ENCODE results near the gene NUP37. TPM values are rescaled to one million over a fixed set of nuclear protein-coding genes. Genes with fewer than 3 reads are reported as not detected.

Gene NUP37
- total RNA-seq, 2 experiments from 2014 or later = 99.1 to 104 TPM

DNA sequence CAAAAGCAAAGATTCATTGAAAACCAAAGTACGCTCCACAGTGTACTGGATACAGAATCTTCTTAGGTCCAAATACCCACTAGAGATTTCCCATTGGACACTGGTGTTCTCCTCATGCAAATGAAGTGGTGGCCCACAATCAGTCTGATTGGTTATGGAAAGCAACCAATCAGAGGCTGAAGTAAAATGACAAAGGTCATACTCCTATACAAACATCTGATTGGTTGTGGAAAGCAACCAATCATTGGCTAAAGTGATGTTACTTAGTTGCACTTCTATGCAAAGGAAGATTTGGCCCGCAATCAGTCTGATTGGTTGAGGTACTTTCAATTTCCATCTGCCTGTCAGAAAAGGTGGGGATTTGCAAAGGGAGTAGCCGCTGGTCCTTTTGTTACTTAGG lies 56.8 kb downstream of the NUP37 start:
- TF ChIP-seq, protein P1, sequence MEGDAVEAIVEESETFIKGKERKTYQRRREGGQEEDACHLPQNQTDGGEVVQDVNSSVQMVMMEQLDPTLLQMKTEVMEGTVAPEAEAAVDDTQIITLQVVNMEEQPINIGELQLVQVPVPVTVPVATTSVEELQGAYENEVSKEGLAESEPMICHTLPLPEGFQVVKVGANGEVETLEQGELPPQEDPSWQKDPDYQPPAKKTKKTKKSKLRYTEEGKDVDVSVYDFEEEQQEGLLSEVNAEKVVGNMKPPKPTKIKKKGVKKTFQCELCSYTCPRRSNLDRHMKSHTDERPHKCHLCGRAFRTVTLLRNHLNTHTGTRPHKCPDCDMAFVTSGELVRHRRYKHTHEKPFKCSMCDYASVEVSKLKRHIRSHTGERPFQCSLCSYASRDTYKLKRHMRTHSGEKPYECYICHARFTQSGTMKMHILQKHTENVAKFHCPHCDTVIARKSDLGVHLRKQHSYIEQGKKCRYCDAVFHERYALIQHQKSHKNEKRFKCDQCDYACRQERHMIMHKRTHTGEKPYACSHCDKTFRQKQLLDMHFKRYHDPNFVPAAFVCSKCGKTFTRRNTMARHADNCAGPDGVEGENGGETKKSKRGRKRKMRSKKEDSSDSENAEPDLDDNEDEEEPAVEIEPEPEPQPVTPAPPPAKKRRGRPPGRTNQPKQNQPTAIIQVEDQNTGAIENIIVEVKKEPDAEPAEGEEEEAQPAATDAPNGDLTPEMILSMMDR (IDR thresholded peaks at IDR 0.05) = no peak
- no peak overlapping the region for H3K4me3 Mint-ChIP-seq
- intact Hi-C loops (cut with micrococcal nuclease) = no loop called here
- ChIA-PET POLR2A (no interaction called here), CTCF (no interaction called here)
- peaks cover 2% of the 10 kb centered on the region for H3K27me3 Mint-ChIP-seq
- no peak overlapping the region for H3K27ac Mint-ChIP-seq
- peaks cover 25% of the 10 kb centered on the region for H3K4me1 Mint-ChIP-seq (ENCODE audit: low read depth)
- DNase-seq (no peak), ATAC-seq (no peak)
- no peaks in the 10 kb centered on the region for H3K9me3 Mint-ChIP-seq
- H3K36me3 Mint-ChIP-seq (ENCODE audit: low read depth) = peaks cover 18% of the 10 kb centered on the region

DNA sequence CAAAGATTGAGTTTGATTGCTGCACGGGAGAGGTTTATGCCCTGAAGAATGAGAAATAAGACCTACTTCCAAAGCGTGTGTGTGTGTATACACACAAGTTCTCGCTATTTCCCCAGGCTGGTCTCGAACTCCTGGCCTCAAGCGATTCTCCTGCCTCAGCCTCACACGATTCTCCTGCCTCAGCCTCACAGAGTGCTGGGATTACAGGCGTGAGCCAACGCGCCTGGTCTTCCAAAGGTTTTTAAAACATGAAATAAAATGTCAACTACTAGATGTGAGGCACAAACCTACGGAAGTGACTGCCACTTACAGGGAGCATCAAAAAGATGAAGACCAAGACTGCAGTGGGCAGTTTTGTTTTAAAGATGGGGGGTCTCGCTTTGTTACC lies 57.5 kb downstream of the NUP37 start:
- H3K4me3 Mint-ChIP-seq = peak overlapping the region; percentile 88
- H3K27me3 Mint-ChIP-seq = peaks cover 2% of the 10 kb centered on the region
- H3K4me1 Mint-ChIP-seq (ENCODE audit: low read depth) = peaks cover 30% of the 10 kb centered on the region
- DNase-seq (no peak), ATAC-seq (no peak)
- H3K36me3 Mint-ChIP-seq (ENCODE audit: low read depth) = peaks cover 24% of the 10 kb centered on the region
- H3K9me3 Mint-ChIP-seq = no peaks in the 10 kb centered on the region
- peak overlapping the region; percentile 97 for H3K27ac Mint-ChIP-seq
- CTCF ChIA-PET = no interaction called here
- POLR2A ChIA-PET = interaction anchor here (0.9 kb wide), 1 partner anchor 10 kb away, joined by 3 read pairs; no protein-coding TSS in a partner anchor
- TF ChIP-seq, protein P1 (IDR thresholded peaks at IDR 0.05) = no peak
- intact Hi-C loops (cut with micrococcal nuclease) = no loop called here

DNA sequence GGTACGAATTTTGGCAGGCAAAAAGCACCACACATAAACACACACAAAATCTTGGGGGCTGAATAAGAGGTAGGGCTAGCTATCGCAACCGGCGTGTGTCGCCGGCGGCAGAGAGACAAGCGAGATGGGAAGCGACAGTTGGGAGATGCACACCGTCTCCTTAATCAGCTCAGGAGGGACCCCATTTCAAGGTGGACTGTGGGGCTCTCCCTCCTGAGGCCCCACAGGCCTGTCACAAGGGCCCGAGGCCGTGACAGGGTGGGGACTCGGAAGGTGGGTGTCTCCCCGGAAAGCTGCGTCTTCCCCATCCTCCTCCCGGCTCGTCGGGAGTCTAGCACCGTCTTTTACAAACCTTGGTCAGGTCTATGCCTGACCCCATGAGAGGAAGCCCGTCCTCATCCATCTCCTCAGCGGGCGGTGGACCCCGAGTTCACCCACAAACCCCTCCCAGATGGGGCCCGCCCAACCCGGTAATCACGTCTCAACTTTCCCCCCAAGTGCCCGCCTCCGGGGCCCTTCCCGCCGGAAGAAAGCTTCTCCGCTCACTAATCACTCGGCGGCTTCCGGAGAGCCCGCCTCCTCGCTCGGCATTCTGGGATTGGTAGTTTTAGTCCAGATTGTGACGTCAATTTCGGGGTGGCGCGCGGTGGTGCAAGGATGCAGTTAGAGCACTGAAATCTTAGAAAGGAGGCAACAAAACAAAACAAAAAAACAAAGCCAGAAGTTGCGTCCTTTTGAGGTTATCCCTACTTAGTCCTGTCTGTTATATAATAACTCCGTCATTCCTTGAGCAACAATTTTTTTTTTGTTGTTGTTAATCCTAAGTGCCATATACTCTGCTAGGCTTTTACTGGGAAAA lies 58.1 kb downstream of the NUP37 start, which contains the start of gene WASHC3:
WASHC3 (minus strand) TSS at position 432 of the 859 bp plus-strand sequence; CDS start at position 403, 29 bp downstream.
- intact Hi-C loops (cut with micrococcal nuclease) = loop anchor here (1.0 kb wide), 1 partner anchor 59 kb away; the partner anchor contains the start of genes NUP37 and PARPBP
- H3K27me3 Mint-ChIP-seq = peaks cover 2% of the 10 kb centered on the region
- H3K27ac Mint-ChIP-seq = peak within 1 kb of the TSS; percentile 97
- DNase-seq (peak; percentile 99), ATAC-seq (peak; percentile 92)
- H3K4me3 Mint-ChIP-seq = peak within 1 kb of the TSS; percentile 88
- no peaks in the 10 kb centered on the region for H3K9me3 Mint-ChIP-seq
- POLR2A ChIA-PET = interaction anchor here (0.8 to 0.9 kb wide), 2 partner anchors 9 to 18 kb away, joined by 3 read pairs; no protein-coding TSS in a partner anchor
- TF ChIP-seq, protein P1 (IDR thresholded peaks at IDR 0.05) = no peak
- peaks cover 34% of the 10 kb centered on the region for H3K4me1 Mint-ChIP-seq (ENCODE audit: low read depth)
- CTCF ChIA-PET = interaction anchor here (0.6 to 1.2 kb wide), 3 partner anchors 30 to 224 kb away, joined by 3 to 4 read pairs (median 3); no protein-coding TSS in a partner anchor
- H3K36me3 Mint-ChIP-seq (ENCODE audit: low read depth) = peaks cover 29% of the 10 kb centered on the region

DNA sequence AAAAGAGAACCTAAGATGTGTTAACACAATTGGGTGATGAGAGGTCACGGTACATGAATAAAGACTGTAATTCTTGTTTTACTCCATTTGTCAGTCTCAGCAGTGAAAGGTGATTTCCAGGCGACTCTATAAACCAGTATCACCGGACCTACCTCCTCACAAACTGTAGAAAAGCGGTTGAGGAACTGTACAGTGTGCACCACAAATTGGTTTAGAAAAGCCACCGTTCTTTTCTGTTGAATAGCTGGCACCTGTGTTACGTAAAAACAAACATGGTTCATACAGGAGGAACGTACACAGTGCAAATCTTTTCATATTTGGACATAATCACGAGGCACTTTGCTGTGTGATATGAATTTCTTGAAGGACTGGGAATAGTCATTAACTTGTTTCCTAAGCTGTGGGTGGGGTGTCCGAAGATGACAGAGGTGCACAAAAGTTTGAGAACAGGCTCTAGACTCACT lies 58.8 kb downstream of the NUP37 start:
- Mint-ChIP-seq H3K9me3 (no peaks in the 10 kb centered on the region), H3K27ac (peak overlapping the region; percentile 97), H3K36me3 (ENCODE audit: low read depth) (peaks cover 36% of the 10 kb centered on the region), H3K4me3 (peak overlapping the region; percentile 88), H3K4me1 (ENCODE audit: low read depth) (peaks cover 39% of the 10 kb centered on the region), H3K27me3 (peaks cover 2% of the 10 kb centered on the region)
- ChIA-PET CTCF (interaction anchor here (0.6 to 1.2 kb wide), 3 partner anchors 30 to 223 kb away, joined by 3 to 4 read pairs (median 3); no protein-coding TSS in a partner anchor), POLR2A (interaction anchor here (0.8 kb wide), 1 partner anchor 17 kb away, joined by 3 read pairs; no protein-coding TSS in a partner anchor)
- DNase-seq (peak; percentile 61), ATAC-seq (peak; percentile 38)
- intact Hi-C loops (cut with micrococcal nuclease) = loop anchor here (1.0 kb wide), 1 partner anchor 59 kb away; the partner anchor contains the start of genes NUP37 and PARPBP
- TF ChIP-seq, protein P1 (IDR thresholded peaks at IDR 0.05) = no peak
